Keratinocyte (primary cell): Measurements from ENCODE around the gene MFSD12.

Experiments
- EZH2 ChIP-seq: IDR thresholded peaks from one replicate; pipeline ENCODE4 v1.6.1; 2012; ENCODE audit warnings: inconsistent platforms, mild to moderate bottlenecking, low read length, moderate library complexity
- TF ChIP-seq, protein P1 (sequence below), 3 experiments: IDR thresholded peaks in 1 of 3; conservative IDR thresholded peaks in 1 of 3; optimal IDR thresholded peaks in 1 of 3; 2 replicates in 2 of 3; 3 replicates in 1 of 3; pipeline versions ENCODE3 to v1.5.1; 2011; ENCODE audit warnings: low read length in 3 of 3, mild to moderate bottlenecking in 3 of 3, moderate library complexity in 2 of 3, control low read depth in 1 of 3, inconsistent platforms in 1 of 3; ENCODE audit not compliant: insufficient read depth in 2 of 3; ENCODE audit errors: extremely low read depth in 1 of 3

- TF ChIP-seq, protein P1, sequence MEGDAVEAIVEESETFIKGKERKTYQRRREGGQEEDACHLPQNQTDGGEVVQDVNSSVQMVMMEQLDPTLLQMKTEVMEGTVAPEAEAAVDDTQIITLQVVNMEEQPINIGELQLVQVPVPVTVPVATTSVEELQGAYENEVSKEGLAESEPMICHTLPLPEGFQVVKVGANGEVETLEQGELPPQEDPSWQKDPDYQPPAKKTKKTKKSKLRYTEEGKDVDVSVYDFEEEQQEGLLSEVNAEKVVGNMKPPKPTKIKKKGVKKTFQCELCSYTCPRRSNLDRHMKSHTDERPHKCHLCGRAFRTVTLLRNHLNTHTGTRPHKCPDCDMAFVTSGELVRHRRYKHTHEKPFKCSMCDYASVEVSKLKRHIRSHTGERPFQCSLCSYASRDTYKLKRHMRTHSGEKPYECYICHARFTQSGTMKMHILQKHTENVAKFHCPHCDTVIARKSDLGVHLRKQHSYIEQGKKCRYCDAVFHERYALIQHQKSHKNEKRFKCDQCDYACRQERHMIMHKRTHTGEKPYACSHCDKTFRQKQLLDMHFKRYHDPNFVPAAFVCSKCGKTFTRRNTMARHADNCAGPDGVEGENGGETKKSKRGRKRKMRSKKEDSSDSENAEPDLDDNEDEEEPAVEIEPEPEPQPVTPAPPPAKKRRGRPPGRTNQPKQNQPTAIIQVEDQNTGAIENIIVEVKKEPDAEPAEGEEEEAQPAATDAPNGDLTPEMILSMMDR (optimal IDR thresholded peaks at IDR 0.05 in 1 of 3, IDR thresholded peaks at IDR 0.05 in 1 of 3, conservative IDR thresholded peaks at IDR 0.05 in 1 of 3; ENCODE audit: extremely low read depth in 1 of 3, insufficient read depth in 2 of 3, low read length in 3 of 3), result no peak
- no peak for TF ChIP-seq EZH2
These were observed 1.5 kb downstream of the MFSD12 start for GRCh38 chr19:3555653-3556422.
